K562 (cell line): Measurements from ENCODE around the gene MALAT1. TPM values are rescaled to one million over a fixed set of nuclear protein-coding genes. Genes with fewer than 3 reads are reported as not detected.

Experiments used
- CREBBP ChIP-seq: IDR thresholded peaks from one replicate; pipeline ENCODE4 v1.6.1; 2012; ENCODE audit warnings: low read depth, mild to moderate bottlenecking, control low read depth, inconsistent platforms, low read length
- FOS ChIP-seq: IDR thresholded peaks from 3 replicates; pipeline ENCODE4 v1.6.1; 2011; ENCODE audit not compliant: insufficient read length; ENCODE audit errors: extremely low read depth
- FOXK2 ChIP-seq, 2 experiments: fragments of 450-650 bp; IDR thresholded peaks in 1 of 2; conservative IDR thresholded peaks in 1 of 2; 2 replicates each; pipeline ENCODE4 v1.6.1; 2016; ENCODE audit warnings: low read depth in 2 of 2, mild to moderate bottlenecking in 1 of 2
- LEF1 ChIP-seq: fragments of 450-650 bp; IDR thresholded peaks from 2 replicates; pipeline ENCODE4 v1.6.1; 2016; ENCODE audit warnings: mild to moderate bottlenecking
- MAZ ChIP-seq, 2 experiments: fragments of 450-650 bp in 1 of 2; sonication (generic) in 1 of 2; formaldehyde crosslinking; IDR thresholded peaks in 1 of 2; conservative IDR thresholded peaks in 1 of 2; 2 replicates each; pipeline versions ENCODE4 v1.4.0 to v1.5.0; 2020; ENCODE audit warnings: mild to moderate bottlenecking in 1 of 2, missing genetic modification reagents in 1 of 2
- NFATC3 ChIP-seq: fragments of 450-650 bp; IDR thresholded peaks from 2 replicates; pipeline ENCODE4 v1.6.1; 2017; ENCODE audit warnings: mild to moderate bottlenecking
- NFRKB ChIP-seq: fragments of 450-650 bp; IDR thresholded peaks from 2 replicates; pipeline ENCODE4 v1.6.1; 2016; ENCODE audit warnings: low read depth
- POU5F1 ChIP-seq: fragments of 150-350 bp; IDR thresholded peaks from 2 replicates; pipeline ENCODE4 v1.6.1; 2014; ENCODE audit warnings: borderline replicate concordance, low read length, low read depth, mild to moderate bottlenecking; ENCODE audit not compliant: partially characterized antibody
- SREBF1 ChIP-seq: fragments of 150-350 bp; IDR thresholded peaks from 2 replicates; pipeline ENCODE4 v1.6.1; 2014; ENCODE audit warnings: antibody characterized with exemption, low read depth, low read length, borderline replicate concordance
- TAF9B ChIP-seq: fragments of 450-650 bp; IDR thresholded peaks from 2 replicates; pipeline ENCODE4 v1.6.1; 2018; ENCODE audit warnings: mild to moderate bottlenecking; ENCODE audit not compliant: partially characterized antibody
- TFAM ChIP-seq: fragments of 250-450 bp; sonication (Bioruptor Pico); conservative IDR thresholded peaks from 2 replicates; pipeline ENCODE4 v1.5.0; 2021; ENCODE audit warnings: mild to moderate bottlenecking, moderate library complexity
- ZNF408 ChIP-seq: fragments of 250-450 bp; sonication (Bioruptor Pico); IDR thresholded peaks from 2 replicates; pipeline ENCODE4 v1.4.0; 2020; ENCODE audit warnings: low read depth, mild to moderate bottlenecking, moderate library complexity
- ZNF778 ChIP-seq: fragments of 450-650 bp; formaldehyde crosslinking; IDR thresholded peaks from 2 replicates; pipeline ENCODE4 v1.4.0; 2020; ENCODE audit warnings: mild to moderate bottlenecking, moderate library complexity
- polyA plus RNA-seq, 8 experiments: library from polyadenylated mRNA; depleted of rRNA in 4 of 8; stranded (reverse) in 5 of 8; unstranded in 3 of 8; fragments of >200 nt; fragmentation: Nextera tagmentation in 2 of 8; fragmentation: Illumina TruSeq in 1 of 8; extraction: Ambion mirVana in 2 of 8; extraction: Trizol in 1 of 8; gene quantifications; 2 replicates each; pipeline versions ENCODE4 v1.2.1 to v1.2.3, GENCODE V29; 2011 to 2014; ENCODE audit warnings: inconsistent platforms in 1 of 8, missing spikeins in 1 of 8
- total RNA-seq, 7 experiments: library from RNA; depleted of rRNA in 6 of 7; stranded (reverse); fragments of >200 nt in 6 of 7; fragmentation: Illumina TruSeq in 2 of 7; extraction: Trizol in 2 of 7; gene quantifications; 2 replicates each; pipeline versions ENCODE4 v1.2.1 to v1.2.3, GENCODE V29; 2011 to 2021; ENCODE audit warnings: low replicate concordance in 1 of 7
- TF ChIP-seq, protein P1 (sequence below): sonication (generic); formaldehyde crosslinking; IDR thresholded peaks from 2 replicates; pipeline ENCODE4 v1.5.0; 2020; ENCODE audit warnings: missing genetic modification reagents
- TF ChIP-seq, protein P2 (sequence below): fragments of 450-650 bp; IDR thresholded peaks from 2 replicates; pipeline ENCODE4 v1.6.1; 2017; ENCODE audit warnings: antibody characterized with exemption
- TF ChIP-seq, protein P3 (sequence below), 3 experiments: fragments of 200-800 bp in 1 of 3; fragments of 250-450 bp in 1 of 3; fragments of 450-650 bp in 1 of 3; sonication (Bioruptor Pico) in 1 of 3; sonication (Bioruptor generic) in 1 of 3; formaldehyde crosslinking in 1 of 3; IDR thresholded peaks; 2 replicates each; pipeline versions ENCODE4 v1.6.1 to v1.8.0; 2016 to 2022; ENCODE audit warnings: mild to moderate bottlenecking in 2 of 3, missing genetic modification characterization in 2 of 3, missing compliant biosample characterization in 1 of 3, moderate library complexity in 1 of 3
- TF ChIP-seq, protein P4 (sequence below): fragments of 450-650 bp; formaldehyde crosslinking; IDR thresholded peaks from 2 replicates; pipeline ENCODE4 v1.4.0; 2020; ENCODE audit warnings: mild to moderate bottlenecking, moderate library complexity
- TF ChIP-seq, protein P5 (sequence below): fragments of 250-450 bp; sonication (Bioruptor Pico); IDR thresholded peaks from 2 replicates; pipeline ENCODE4 v1.4.0; 2020

MALAT1 gene
- total and polyA plus RNA-seq, 9 of the 15 experiments (the other 6 are each of a cell fraction or from before 2014, with no cell fraction given) = 363 to 8,715 (median 2,351) TPM

DNA sequence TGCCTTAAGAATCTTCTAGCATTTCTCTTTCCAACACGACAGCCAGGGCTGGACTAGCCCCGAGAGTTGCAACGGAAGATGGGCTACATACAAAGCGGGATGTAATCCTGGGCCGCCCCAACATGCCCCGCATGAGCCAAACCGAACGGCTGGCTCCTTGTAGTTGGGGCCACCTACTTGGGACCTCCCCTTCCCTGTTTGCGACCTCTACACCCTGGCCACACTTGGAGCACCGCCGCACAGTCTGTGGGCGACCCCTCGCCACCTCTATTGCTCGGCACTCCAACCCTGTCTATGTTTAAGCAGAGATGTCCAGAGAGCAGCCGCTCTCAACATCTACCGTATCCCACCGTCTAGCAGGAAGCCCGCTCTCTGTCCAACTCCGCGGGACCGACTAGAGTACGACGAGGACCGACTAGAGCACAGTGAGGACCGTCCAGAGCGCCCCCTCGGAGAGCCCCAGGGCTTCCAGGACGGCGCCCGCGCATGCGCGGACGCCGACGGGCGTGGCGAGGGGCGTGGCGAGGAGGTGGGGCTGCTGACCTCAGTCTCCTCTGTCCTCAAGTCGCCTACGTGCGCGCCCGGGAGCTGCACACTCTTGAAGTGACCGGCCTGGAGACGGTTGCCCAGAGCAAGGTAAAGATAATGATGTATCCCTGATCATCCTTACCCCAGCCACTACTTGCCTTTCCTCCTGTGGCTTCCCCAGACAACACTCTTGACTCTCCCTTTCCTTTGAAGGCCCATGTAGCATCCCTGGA, 44.0 kb upstream of the MALAT1 start (continued):
- TF ChIP-seq, protein P1, sequence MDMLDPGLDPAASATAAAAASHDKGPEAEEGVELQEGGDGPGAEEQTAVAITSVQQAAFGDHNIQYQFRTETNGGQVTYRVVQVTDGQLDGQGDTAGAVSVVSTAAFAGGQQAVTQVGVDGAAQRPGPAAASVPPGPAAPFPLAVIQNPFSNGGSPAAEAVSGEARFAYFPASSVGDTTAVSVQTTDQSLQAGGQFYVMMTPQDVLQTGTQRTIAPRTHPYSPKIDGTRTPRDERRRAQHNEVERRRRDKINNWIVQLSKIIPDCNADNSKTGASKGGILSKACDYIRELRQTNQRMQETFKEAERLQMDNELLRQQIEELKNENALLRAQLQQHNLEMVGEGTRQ (CRISPR knock-in tag) = no peak
- no peak; the same call in 1 of the 2 replicates for TF ChIP-seq SREBF1
- TF ChIP-seq MAZ (CRISPR knock-in tag; conservative IDR thresholded peaks at IDR 0.05 in 1 of 2, IDR thresholded peaks at IDR 0.05 in 1 of 2) = peak; percentile 54 to 70
- TF ChIP-seq, protein P2, sequence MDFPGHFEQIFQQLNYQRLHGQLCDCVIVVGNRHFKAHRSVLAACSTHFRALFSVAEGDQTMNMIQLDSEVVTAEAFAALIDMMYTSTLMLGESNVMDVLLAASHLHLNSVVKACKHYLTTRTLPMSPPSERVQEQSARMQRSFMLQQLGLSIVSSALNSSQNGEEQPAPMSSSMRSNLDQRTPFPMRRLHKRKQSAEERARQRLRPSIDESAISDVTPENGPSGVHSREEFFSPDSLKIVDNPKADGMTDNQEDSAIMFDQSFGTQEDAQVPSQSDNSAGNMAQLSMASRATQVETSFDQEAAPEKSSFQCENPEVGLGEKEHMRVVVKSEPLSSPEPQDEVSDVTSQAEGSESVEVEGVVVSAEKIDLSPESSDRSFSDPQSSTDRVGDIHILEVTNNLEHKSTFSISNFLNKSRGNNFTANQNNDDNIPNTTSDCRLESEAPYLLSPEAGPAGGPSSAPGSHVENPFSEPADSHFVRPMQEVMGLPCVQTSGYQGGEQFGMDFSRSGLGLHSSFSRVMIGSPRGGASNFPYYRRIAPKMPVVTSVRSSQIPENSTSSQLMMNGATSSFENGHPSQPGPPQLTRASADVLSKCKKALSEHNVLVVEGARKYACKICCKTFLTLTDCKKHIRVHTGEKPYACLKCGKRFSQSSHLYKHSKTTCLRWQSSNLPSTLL = peak; percentile 96
- TF ChIP-seq TAF9B = no peak
- TF ChIP-seq TFAM (CRISPR knock-in tag) = no peak
- no peak for TF ChIP-seq FOS
- TF ChIP-seq NFRKB = 0 out of 2 replicates have a peak, but pooled peaks have one; percentile 32
- TF ChIP-seq, protein P3, sequence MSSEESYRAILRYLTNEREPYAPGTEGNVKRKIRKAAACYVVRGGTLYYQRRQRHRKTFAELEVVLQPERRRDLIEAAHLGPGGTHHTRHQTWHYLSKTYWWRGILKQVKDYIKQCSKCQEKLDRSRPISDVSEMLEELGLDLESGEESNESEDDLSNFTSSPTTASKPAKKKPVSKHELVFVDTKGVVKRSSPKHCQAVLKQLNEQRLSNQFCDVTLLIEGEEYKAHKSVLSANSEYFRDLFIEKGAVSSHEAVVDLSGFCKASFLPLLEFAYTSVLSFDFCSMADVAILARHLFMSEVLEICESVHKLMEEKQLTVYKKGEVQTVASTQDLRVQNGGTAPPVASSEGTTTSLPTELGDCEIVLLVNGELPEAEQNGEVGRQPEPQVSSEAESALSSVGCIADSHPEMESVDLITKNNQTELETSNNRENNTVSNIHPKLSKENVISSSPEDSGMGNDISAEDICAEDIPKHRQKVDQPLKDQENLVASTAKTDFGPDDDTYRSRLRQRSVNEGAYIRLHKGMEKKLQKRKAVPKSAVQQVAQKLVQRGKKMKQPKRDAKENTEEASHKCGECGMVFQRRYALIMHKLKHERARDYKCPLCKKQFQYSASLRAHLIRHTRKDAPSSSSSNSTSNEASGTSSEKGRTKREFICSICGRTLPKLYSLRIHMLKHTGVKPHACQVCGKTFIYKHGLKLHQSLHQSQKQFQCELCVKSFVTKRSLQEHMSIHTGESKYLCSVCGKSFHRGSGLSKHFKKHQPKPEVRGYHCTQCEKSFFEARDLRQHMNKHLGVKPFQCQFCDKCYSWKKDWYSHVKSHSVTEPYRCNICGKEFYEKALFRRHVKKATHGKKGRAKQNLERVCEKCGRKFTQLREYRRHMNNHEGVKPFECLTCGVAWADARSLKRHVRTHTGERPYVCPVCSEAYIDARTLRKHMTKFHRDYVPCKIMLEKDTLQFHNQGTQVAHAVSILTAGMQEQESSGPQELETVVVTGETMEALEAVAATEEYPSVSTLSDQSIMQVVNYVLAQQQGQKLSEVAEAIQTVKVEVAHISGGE (CRISPR knock-in tag; IDR thresholded peaks at IDR 0.05) = no peak
- no peak for TF ChIP-seq LEF1
- no peak for TF ChIP-seq POU5F1
- no peak for TF ChIP-seq ZNF408 (CRISPR knock-in tag)
- TF ChIP-seq NFATC3 = no peak
- TF ChIP-seq, protein P4, sequence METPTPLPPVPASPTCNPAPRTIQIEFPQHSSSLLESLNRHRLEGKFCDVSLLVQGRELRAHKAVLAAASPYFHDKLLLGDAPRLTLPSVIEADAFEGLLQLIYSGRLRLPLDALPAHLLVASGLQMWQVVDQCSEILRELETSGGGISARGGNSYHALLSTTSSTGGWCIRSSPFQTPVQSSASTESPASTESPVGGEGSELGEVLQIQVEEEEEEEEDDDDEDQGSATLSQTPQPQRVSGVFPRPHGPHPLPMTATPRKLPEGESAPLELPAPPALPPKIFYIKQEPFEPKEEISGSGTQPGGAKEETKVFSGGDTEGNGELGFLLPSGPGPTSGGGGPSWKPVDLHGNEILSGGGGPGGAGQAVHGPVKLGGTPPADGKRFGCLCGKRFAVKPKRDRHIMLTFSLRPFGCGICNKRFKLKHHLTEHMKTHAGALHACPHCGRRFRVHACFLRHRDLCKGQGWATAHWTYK = no peak
- TF ChIP-seq FOXK2 (conservative IDR thresholded peaks at IDR 0.05 in 1 of 2, IDR thresholded peaks at IDR 0.05 in 1 of 2; ENCODE audit: low read depth in 2 of 2) = no peak
- no peak for TF ChIP-seq ZNF778 (CRISPR knock-in tag)
- TF ChIP-seq, protein P5, sequence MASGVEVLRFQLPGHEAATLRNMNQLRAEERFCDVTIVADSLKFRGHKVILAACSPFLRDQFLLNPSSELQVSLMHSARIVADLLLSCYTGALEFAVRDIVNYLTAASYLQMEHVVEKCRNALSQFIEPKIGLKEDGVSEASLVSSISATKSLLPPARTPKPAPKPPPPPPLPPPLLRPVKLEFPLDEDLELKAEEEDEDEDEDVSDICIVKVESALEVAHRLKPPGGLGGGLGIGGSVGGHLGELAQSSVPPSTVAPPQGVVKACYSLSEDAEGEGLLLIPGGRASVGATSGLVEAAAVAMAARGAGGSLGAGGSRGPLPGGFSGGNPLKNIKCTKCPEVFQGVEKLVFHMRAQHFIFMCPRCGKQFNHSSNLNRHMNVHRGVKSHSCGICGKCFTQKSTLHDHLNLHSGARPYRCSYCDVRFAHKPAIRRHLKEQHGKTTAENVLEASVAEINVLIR (CRISPR knock-in tag) = no peak
- TF ChIP-seq CREBBP = no peak
